Keratinocyte (primary cell): Measurements from ENCODE around the gene C2orf81. TPM values are rescaled to one million over a fixed set of nuclear protein-coding genes. Genes with fewer than 3 reads are reported as not detected.

Source experiments
- DNase-seq: peaks from one replicate; pipeline ENCODE4 v3.0.0-alpha.2; 2011; ENCODE audit warnings: low read depth, missing footprints, low spot score
- FAIRE-seq: peaks from 2 replicates; lab custom pipeline; 2011; peaks lifted over from hg19 to GRCh38; lab: Jason Lieb, UNC
- H2AFZ ChIP-seq: 2 replicates; pipeline ENCODE4 v1.6.0; 2012; ENCODE audit warnings: low read length, control low read depth, inconsistent platforms; ENCODE audit not compliant: control insufficient read depth
- H3K27ac ChIP-seq: 2 replicates; pipeline ENCODE4 v1.5.1; 2011; ENCODE audit warnings: low read length; ENCODE audit not compliant: control insufficient read depth, insufficient read depth
- H3K27me3 ChIP-seq: 3 replicates; pipeline ENCODE4 v1.6.0; 2011; ENCODE audit warnings: low read length; ENCODE audit not compliant: control insufficient read depth, insufficient read depth; ENCODE audit errors: extremely low read depth
- H3K36me3 ChIP-seq, 2 experiments: 2 replicates in 1 of 2; 3 replicates in 1 of 2; pipeline ENCODE4 v1.5.1; 2011; ENCODE audit warnings: low read length in 2 of 2, mild to moderate bottlenecking in 1 of 2; ENCODE audit not compliant: control insufficient read depth in 2 of 2, insufficient read depth in 2 of 2; ENCODE audit errors: extremely low read depth in 1 of 2
- H3K4me1 ChIP-seq: 3 replicates; pipeline ENCODE4 v1.5.1; 2011; ENCODE audit warnings: low read length; ENCODE audit not compliant: control insufficient read depth, insufficient read depth; ENCODE audit errors: extremely low read depth
- H3K4me2 ChIP-seq: 3 replicates; pipeline ENCODE4 v1.6.0; 2011; ENCODE audit warnings: low read depth, low read length; ENCODE audit not compliant: control insufficient read depth, insufficient read depth; ENCODE audit errors: extremely low read depth
- H3K4me3 ChIP-seq, 3 experiments: fragments of 200-600 bp in 1 of 3; sonication (generic) in 1 of 3; 2 replicates in 2 of 3; 3 replicates in 1 of 3; pipeline ENCODE4 v1.5.1; 2011 to 2016; ENCODE audit warnings: low read length in 3 of 3, mild to moderate bottlenecking in 3 of 3, control low read depth in 2 of 3, inconsistent platforms in 1 of 3, low read depth in 1 of 3, mixed read lengths in 1 of 3, mixed run types in 1 of 3, moderate library complexity in 1 of 3; ENCODE audit not compliant: control insufficient read depth in 2 of 3, insufficient read depth in 2 of 3; ENCODE audit errors: extremely low read depth in 1 of 3
- H3K79me2 ChIP-seq: 2 replicates; pipeline ENCODE4 v1.6.0; 2012; ENCODE audit warnings: low read length; ENCODE audit not compliant: control insufficient read depth, insufficient read depth
- H3K9ac ChIP-seq: 3 replicates; pipeline ENCODE4 v1.6.0; 2011; ENCODE audit warnings: low read length; ENCODE audit not compliant: control insufficient read depth, insufficient read depth; ENCODE audit errors: extremely low read depth
- H3K9me1 ChIP-seq: 3 replicates; pipeline ENCODE4 v1.6.0; 2011; ENCODE audit warnings: low read length; ENCODE audit not compliant: control insufficient read depth, insufficient read depth; ENCODE audit errors: extremely low read depth
- H3K9me3 ChIP-seq: 2 replicates; pipeline ENCODE4 v1.5.1; 2012; ENCODE audit warnings: low read depth, low read length; ENCODE audit not compliant: control insufficient read depth
- H4K20me1 ChIP-seq: 3 replicates; pipeline ENCODE4 v1.6.0; 2011; ENCODE audit warnings: low read length; ENCODE audit not compliant: control insufficient read depth, insufficient read depth; ENCODE audit errors: extremely low read depth
- EZH2 ChIP-seq: IDR thresholded peaks from one replicate; pipeline ENCODE4 v1.6.1; 2012; ENCODE audit warnings: inconsistent platforms, mild to moderate bottlenecking, low read length, moderate library complexity
- dilution Hi-C: fragments of 300-500 bp; cut with MboI; formaldehyde crosslinking; loops from one replicate; pipeline ENCODE4 v1.7.0; 2020; ENCODE audit warnings: low sequenced_read_pairs; ENCODE audit not compliant: extremely low pct_ligation_motif_present
- polyA plus RNA-seq, 5 experiments: library from polyadenylated mRNA; depleted of rRNA in 3 of 5; stranded (reverse) in 3 of 5; stranded (forward) in 1 of 5; unstranded in 1 of 5; fragments of >200 nt; gene quantifications; 1 replicate in 1 of 5; 2 replicates in 3 of 5; 3 replicates in 1 of 5; pipeline versions ENCODE4 v1.2.1 to v1.2.3, GENCODE V29; 2011 to 2012; ENCODE audit warnings: missing spikeins in 2 of 5, low read depth in 1 of 5, low replicate concordance in 1 of 5
- TF ChIP-seq, protein P1 (sequence below), 3 experiments: IDR thresholded peaks in 1 of 3; conservative IDR thresholded peaks in 1 of 3; optimal IDR thresholded peaks in 1 of 3; 2 replicates in 2 of 3; 3 replicates in 1 of 3; pipeline versions ENCODE3 to v1.5.1; 2011; ENCODE audit warnings: low read length in 3 of 3, mild to moderate bottlenecking in 3 of 3, moderate library complexity in 2 of 3, control low read depth in 1 of 3, inconsistent platforms in 1 of 3; ENCODE audit not compliant: insufficient read depth in 2 of 3; ENCODE audit errors: extremely low read depth in 1 of 3

Gene C2orf81
- polyA plus RNA-seq, 1 donor (not counting 4 experiments of a cell fraction or from before 2014, with no cell fraction given) = 0.58 TPM

DNA sequence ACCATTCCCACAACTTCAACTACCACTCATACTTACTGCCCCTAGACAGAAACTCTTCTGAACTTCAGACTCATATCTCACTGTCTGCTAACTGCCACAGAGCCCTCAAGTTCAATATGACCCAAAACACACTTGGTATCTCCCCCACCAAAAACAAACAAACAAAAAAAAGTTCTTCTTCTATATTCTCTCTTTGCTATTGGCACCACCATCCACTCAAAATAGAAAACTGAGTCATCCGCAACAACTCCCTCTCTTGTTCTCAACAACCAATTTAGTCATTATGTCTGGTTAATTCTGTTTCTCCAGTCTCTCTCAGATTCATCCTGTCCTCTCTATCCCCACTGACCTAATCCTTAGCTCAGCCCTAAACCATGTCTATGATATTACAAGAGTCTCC, 34.1 kb downstream of the C2orf81 start:
- H3K4me3 ChIP-seq = no peak overlapping the region
- H3K9me1 ChIP-seq = no peaks in the 10 kb centered on the region
- H3K4me1 ChIP-seq = peaks cover 16% of the 10 kb centered on the region
- H3K27me3 ChIP-seq = no peaks in the 10 kb centered on the region
- H3K36me3 ChIP-seq = peaks cover 7 to 13% of the 10 kb centered on the region in 2 experiments
- DNase-seq (no peak), FAIRE-seq (no peak)
- H4K20me1 ChIP-seq = peaks cover 10% of the 10 kb centered on the region
- H3K27ac ChIP-seq = no peak overlapping the region
- dilution Hi-C loops = no loop called here
- no peak overlapping the region for H2AFZ ChIP-seq
- no peak overlapping the region for H3K9ac ChIP-seq
- no peaks in the 10 kb centered on the region for H3K9me3 ChIP-seq
- H3K4me2 ChIP-seq = no peak overlapping the region
- TF ChIP-seq EZH2 = no peak
- TF ChIP-seq, protein P1, sequence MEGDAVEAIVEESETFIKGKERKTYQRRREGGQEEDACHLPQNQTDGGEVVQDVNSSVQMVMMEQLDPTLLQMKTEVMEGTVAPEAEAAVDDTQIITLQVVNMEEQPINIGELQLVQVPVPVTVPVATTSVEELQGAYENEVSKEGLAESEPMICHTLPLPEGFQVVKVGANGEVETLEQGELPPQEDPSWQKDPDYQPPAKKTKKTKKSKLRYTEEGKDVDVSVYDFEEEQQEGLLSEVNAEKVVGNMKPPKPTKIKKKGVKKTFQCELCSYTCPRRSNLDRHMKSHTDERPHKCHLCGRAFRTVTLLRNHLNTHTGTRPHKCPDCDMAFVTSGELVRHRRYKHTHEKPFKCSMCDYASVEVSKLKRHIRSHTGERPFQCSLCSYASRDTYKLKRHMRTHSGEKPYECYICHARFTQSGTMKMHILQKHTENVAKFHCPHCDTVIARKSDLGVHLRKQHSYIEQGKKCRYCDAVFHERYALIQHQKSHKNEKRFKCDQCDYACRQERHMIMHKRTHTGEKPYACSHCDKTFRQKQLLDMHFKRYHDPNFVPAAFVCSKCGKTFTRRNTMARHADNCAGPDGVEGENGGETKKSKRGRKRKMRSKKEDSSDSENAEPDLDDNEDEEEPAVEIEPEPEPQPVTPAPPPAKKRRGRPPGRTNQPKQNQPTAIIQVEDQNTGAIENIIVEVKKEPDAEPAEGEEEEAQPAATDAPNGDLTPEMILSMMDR (optimal IDR thresholded peaks at IDR 0.05 in 1 of 3, IDR thresholded peaks at IDR 0.05 in 1 of 3, conservative IDR thresholded peaks at IDR 0.05 in 1 of 3; ENCODE audit: extremely low read depth in 1 of 3, insufficient read depth in 2 of 3, low read length in 3 of 3) = no peak
- H3K79me2 ChIP-seq = peaks cover 81% of the 10 kb centered on the region

DNA sequence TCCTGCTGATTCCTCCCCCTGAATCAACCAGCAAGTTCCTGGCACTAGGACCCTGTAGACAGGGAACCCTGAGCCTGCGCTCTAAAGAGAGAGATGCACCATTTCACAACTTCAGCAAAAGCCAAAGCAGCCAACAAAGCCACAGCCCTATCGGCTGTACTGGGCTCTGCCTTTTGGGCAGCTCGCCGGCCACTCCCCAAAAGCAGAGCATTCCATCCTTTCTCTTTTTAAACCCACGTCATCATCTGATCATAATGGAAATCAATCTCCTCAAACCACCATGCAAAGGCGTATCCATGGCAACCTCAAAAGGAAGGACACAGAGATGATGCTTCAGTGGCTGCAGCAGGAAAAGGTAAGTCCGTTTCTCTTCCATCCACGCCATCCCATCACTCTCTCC, 36.0 kb downstream of the C2orf81 start:
- no peak for DNase-seq
- H3K9me3 ChIP-seq = no peaks in the 10 kb centered on the region
- H3K9ac ChIP-seq = no peak overlapping the region
- dilution Hi-C loops = no loop called here
- H3K27me3 ChIP-seq = no peaks in the 10 kb centered on the region
- peaks cover 11% of the 10 kb centered on the region for H3K4me1 ChIP-seq
- H3K9me1 ChIP-seq = no peaks in the 10 kb centered on the region
- H2AFZ ChIP-seq = no peak overlapping the region
- H3K4me3 ChIP-seq = no peak overlapping the region
- H3K27ac ChIP-seq = no peak overlapping the region
- TF ChIP-seq EZH2 = no peak
- TF ChIP-seq, protein P1 (optimal IDR thresholded peaks at IDR 0.05 in 1 of 3, IDR thresholded peaks at IDR 0.05 in 1 of 3, conservative IDR thresholded peaks at IDR 0.05 in 1 of 3; ENCODE audit: extremely low read depth in 1 of 3, insufficient read depth in 2 of 3, low read length in 3 of 3) = no peak
- peaks cover 80% of the 10 kb centered on the region for H3K79me2 ChIP-seq
- H3K4me2 ChIP-seq = no peak overlapping the region
- peaks cover 7 to 13% of the 10 kb centered on the region in 2 experiments for H3K36me3 ChIP-seq
- peaks cover 12% of the 10 kb centered on the region for H4K20me1 ChIP-seq
- FAIRE-seq = no peak
